IMR-90 (cell line): ENCODE measurements around the gene UBTD1. TPM values are rescaled to one million over a fixed set of nuclear protein-coding genes. Genes with fewer than 3 reads are reported as not detected.

Experiments
- ATAC-seq: fragments of 200-7000 bp; cut with Tn5 transposase; 2 replicates; pipeline ENCODE4 v1.9.1; 2020; ENCODE audit warnings: low read depth, mild to moderate bottlenecking, moderate library complexity
- BruUV-seq: library from RNA; stranded (reverse); fragments of 400-500 nt; replicated peaks from 2 replicates; lab custom pipeline; 2021; lab: Mats Ljungman, UMichigan
- CTCF ChIA-PET: fragments of 300-600 bp; formaldehyde crosslinking; extraction: SDS; loops from one replicate; lab custom pipeline; 2021; ENCODE audit warnings: antibody characterized with exemption; lab: Yijun Ruan, JAX
- POLR2A ChIA-PET: fragments of 300-600 bp; sonication (Branson Sonifier 250); formaldehyde crosslinking; loops from one replicate; lab custom pipeline; 2022; ENCODE audit warnings: antibody characterized with exemption; ENCODE audit not compliant: unreplicated experiment; lab: Charles Lee
- DNase-seq: peaks from one replicate; pipeline ENCODE4 v3.0.0; 2013
- H2AFZ ChIP-seq: replicated peaks from 2 replicates; pipeline ENCODE3; 2013; ENCODE audit warnings: low read length, mild to moderate bottlenecking; ENCODE audit not compliant: poor library complexity
- H2AK5ac ChIP-seq: 2 replicates; pipeline ENCODE4 v1.6.1; 2013; ENCODE audit warnings: low read depth, low read length, inconsistent platforms
- H2AK9ac ChIP-seq: replicated peaks from 2 replicates; pipeline ENCODE3; 2013; ENCODE audit warnings: mild to moderate bottlenecking, low read depth, low read length, moderate library complexity; ENCODE audit not compliant: poor library complexity
- H2BK120ac ChIP-seq: 2 replicates; pipeline ENCODE4 v1.6.1; 2013; ENCODE audit warnings: low read depth, low read length, inconsistent platforms
- H2BK15ac ChIP-seq: 3 replicates; pipeline ENCODE4 v1.6.1; 2013; ENCODE audit warnings: low read depth, low read length, inconsistent platforms
- H2BK20ac ChIP-seq: 2 replicates; pipeline ENCODE4 v1.6.1; 2013; ENCODE audit warnings: low read depth, mild to moderate bottlenecking, inconsistent platforms, low read length, moderate library complexity
- H2BK5ac ChIP-seq: 2 replicates; pipeline ENCODE4 v1.6.1; 2013; ENCODE audit warnings: mild to moderate bottlenecking, low read depth, low read length, inconsistent platforms; ENCODE audit not compliant: poor library complexity, severe bottlenecking
- H3K14ac ChIP-seq: replicated peaks from 2 replicates; pipeline ENCODE4 v1.6.1; 2013; ENCODE audit warnings: low read depth, low read length, inconsistent platforms
- H3K18ac ChIP-seq: 2 replicates; pipeline ENCODE4 v1.6.1; 2013; ENCODE audit warnings: low read depth, low read length, control low read depth
- H3K23ac ChIP-seq: 2 replicates; pipeline ENCODE4 v1.6.1; 2013; ENCODE audit warnings: low read depth, low read length, inconsistent platforms
- H3K27ac ChIP-seq: 2 replicates; pipeline ENCODE4 v1.5.1; 2013; ENCODE audit warnings: mild to moderate bottlenecking, control low read depth, low read length; ENCODE audit not compliant: insufficient read depth
- H3K27me3 ChIP-seq: 2 replicates; pipeline ENCODE4 v1.6.1; 2013; ENCODE audit warnings: low read length; ENCODE audit not compliant: control insufficient read depth, insufficient read depth
- H3K36me3 ChIP-seq: 2 replicates; pipeline ENCODE4 v1.6.1; 2013; ENCODE audit warnings: low read length, mixed read lengths; ENCODE audit not compliant: control insufficient read depth, insufficient read depth
- H3K4ac ChIP-seq: 2 replicates; pipeline ENCODE4 v1.6.1; 2013; ENCODE audit warnings: low read depth, low read length, inconsistent platforms
- H3K4me1 ChIP-seq: 2 replicates; pipeline ENCODE4 v1.6.1; 2013; ENCODE audit warnings: low read length, mixed read lengths; ENCODE audit not compliant: control insufficient read depth, insufficient read depth
- H3K4me2 ChIP-seq: 2 replicates; pipeline ENCODE4 v1.6.1; 2013; ENCODE audit warnings: low read depth, mild to moderate bottlenecking, control low read depth, low read length, moderate library complexity
- H3K4me3 ChIP-seq: 2 replicates; pipeline ENCODE4 v1.5.1; 2013; ENCODE audit warnings: low read depth, mild to moderate bottlenecking, control low read depth, low read length, moderate library complexity; ENCODE audit not compliant: insufficient read depth
- H3K56ac ChIP-seq: 2 replicates; pipeline ENCODE4 v1.6.1; 2013; ENCODE audit warnings: low read length, inconsistent platforms; ENCODE audit not compliant: insufficient read depth; ENCODE audit errors: extremely low read depth
- H3K79me1 ChIP-seq, 2 experiments: 2 replicates each; pipeline ENCODE4 v1.6.1; 2013; ENCODE audit warnings: low read length in 2 of 2, inconsistent platforms in 1 of 2, low read depth in 1 of 2
- H3K9ac ChIP-seq: 2 replicates; pipeline ENCODE4 v1.6.1; 2013; ENCODE audit warnings: low read depth, low read length, control low read depth
- H3K9me1 ChIP-seq: 2 replicates; pipeline ENCODE4 v1.6.1; 2013; ENCODE audit warnings: low read length, inconsistent platforms; ENCODE audit not compliant: insufficient read depth
- H3K9me3 ChIP-seq: 2 replicates; pipeline ENCODE4 v1.6.1; 2013; ENCODE audit warnings: low read length; ENCODE audit not compliant: control insufficient read depth, insufficient read depth
- H4K20me1 ChIP-seq: 2 replicates; pipeline ENCODE4 v1.6.1; 2013; ENCODE audit warnings: low read length, inconsistent platforms; ENCODE audit not compliant: insufficient read depth
- H4K5ac ChIP-seq: 2 replicates; pipeline ENCODE4 v1.6.1; 2013; ENCODE audit warnings: mild to moderate bottlenecking, low read depth, low read length, control low read depth
- H4K8ac ChIP-seq, 2 experiments: 2 replicates each; pipeline ENCODE4 v1.6.1; 2013; ENCODE audit warnings: low read depth in 2 of 2, low read length in 2 of 2, control low read depth in 1 of 2, inconsistent platforms in 1 of 2
- H4K91ac ChIP-seq: 2 replicates; pipeline ENCODE4 v1.6.1; 2013; ENCODE audit warnings: low read depth, low read length, inconsistent platforms; ENCODE audit not compliant: insufficient read depth
- CEBPB ChIP-seq: IDR thresholded peaks from 2 replicates; pipeline ENCODE4 v1.6.1; 2012; ENCODE audit warnings: low read depth, low read length, improper control_type of control experiment
- CHD1 ChIP-seq: IDR thresholded peaks from 2 replicates; pipeline ENCODE4 v1.6.1; 2012; ENCODE audit warnings: low read depth, low read length, improper control_type of control experiment
- CTCF ChIP-seq: conservative IDR thresholded peaks from 2 replicates; pipeline ENCODE4 v1.5.1; 2012; ENCODE audit warnings: mild to moderate bottlenecking, low read depth, low read length, improper control_type of control experiment
- ELK1 ChIP-seq: fragments of 150-350 bp; IDR thresholded peaks from 2 replicates; pipeline ENCODE4 v1.6.1; 2016; ENCODE audit warnings: low read depth, mild to moderate bottlenecking, low read length, moderate library complexity, borderline replicate concordance
- FOS ChIP-seq: fragments of 150-350 bp; IDR thresholded peaks from 2 replicates; pipeline ENCODE4 v1.6.1; 2016; ENCODE audit warnings: low read depth, low read length
- MAFK ChIP-seq: IDR thresholded peaks from 2 replicates; pipeline ENCODE4 v1.6.1; 2012; ENCODE audit warnings: low read depth, low read length, improper control_type of control experiment
- MAZ ChIP-seq: IDR thresholded peaks from 2 replicates; pipeline ENCODE4 v1.6.1; 2012; ENCODE audit warnings: low read depth, mild to moderate bottlenecking, low read length, improper control_type of control experiment, moderate library complexity, borderline replicate concordance
- MXI1 ChIP-seq: IDR thresholded peaks from 2 replicates; pipeline ENCODE4 v1.6.1; 2012; ENCODE audit warnings: low read depth, mild to moderate bottlenecking, low read length, moderate library complexity, borderline replicate concordance
- NFE2L2 ChIP-seq: fragments of 150-350 bp; IDR thresholded peaks from 2 replicates; pipeline ENCODE4 v1.6.1; 2016; ENCODE audit warnings: low read depth, mild to moderate bottlenecking, low read length
- POLR2A ChIP-seq: IDR thresholded peaks from 2 replicates; pipeline ENCODE4 v1.6.1; 2012; ENCODE audit warnings: mild to moderate bottlenecking, low read depth, low read length
- RAD21 ChIP-seq: IDR thresholded peaks from 2 replicates; pipeline ENCODE4 v1.6.1; 2012; ENCODE audit warnings: low read length, improper control_type of control experiment
- RCOR1 ChIP-seq: IDR thresholded peaks from 2 replicates; pipeline ENCODE4 v1.6.1; 2012; ENCODE audit warnings: mild to moderate bottlenecking, low read length, improper control_type of control experiment; ENCODE audit not compliant: insufficient replicate concordance
- RFX5 ChIP-seq: IDR thresholded peaks from 2 replicates; pipeline ENCODE4 v1.8.0; 2012; ENCODE audit warnings: low read depth, mild to moderate bottlenecking, low read length, moderate library complexity
- SMC3 ChIP-seq: fragments of 150-350 bp; IDR thresholded peaks from 2 replicates; pipeline ENCODE4 v1.6.1; 2016; ENCODE audit warnings: low read depth, mild to moderate bottlenecking, antibody characterized with exemption, low read length, moderate library complexity
- USF2 ChIP-seq: fragments of 150-350 bp; IDR thresholded peaks from 2 replicates; pipeline ENCODE4 v1.6.1; 2017; ENCODE audit warnings: mild to moderate bottlenecking, antibody characterized with exemption, low read length, low read depth
- WGBS, 2 experiments: methylation state at CpG; one replicate each; pipeline versions ENCODE4 v1.1.5 to v1.1.7; 2013; ENCODE audit warnings: missing lambda C conversion rate in 2 of 2; ENCODE audit not compliant: insufficient read length in 1 of 2; ENCODE audit errors: extremely low coverage in 2 of 2; 5-methylcytosine and 5-hydroxymethylcytosine counted together
- dilution Hi-C: fragments of 300-500 bp; cut with HindIII; formaldehyde crosslinking; loops from one replicate; pipeline ENCODE4 v1.14.3; 2018; ENCODE audit warnings: low sequenced_read_pairs; ENCODE audit not compliant: unreplicated experiment
- in situ Hi-C: fragments of 300-500 bp; cut with MboI; formaldehyde crosslinking; loops from 3 replicates; pipeline ENCODE4 v1.14.3; 2019; ENCODE audit warnings: low sequenced_read_pairs, inconsistent platforms, mixed read lengths
- intact Hi-C: fragments of 100-400 bp; cut with micrococcal nuclease; formaldehyde crosslinking; loops from 2 replicates; pipeline ENCODE4 v1.10.0; 2022
- polyA plus RNA-seq, 3 experiments: library from polyadenylated mRNA; depleted of rRNA; stranded (reverse); fragments of >200 nt; gene quantifications; 2 replicates each; pipeline ENCODE4 v1.2.3, GENCODE V29; 2012; ENCODE audit warnings: low replicate concordance in 1 of 3
- total RNA-seq: library from RNA; depleted of rRNA; stranded (reverse); fragments of >200 nt; gene quantifications from 2 replicates; pipeline ENCODE4 v1.2.3, GENCODE V29; 2012

The UBTD1 gene
- total and polyA plus RNA-seq, 2 of the 4 experiments (the other 2 are of a cell fraction), result 21.9 to 44.9 TPM

- Histone ChIP-seq H3K9ac (peak overlapping the region; percentile 40; the same call in 1 of the 2 replicates), H3K9me3 (no peaks in the 10 kb centered on the region), H2BK5ac (peak overlapping the region; percentile 95), H3K4me1 (peaks cover 39% of the 10 kb centered on the region), H4K20me1 (no peaks in the 10 kb centered on the region), H3K56ac (peak overlapping the region; percentile 73), H2BK20ac (peak overlapping the region; percentile 95), H2AK9ac (peak overlapping the region; percentile 97), H3K36me3 (no peaks in the 10 kb centered on the region), H2BK120ac (peak overlapping the region; percentile 87), H3K27ac (peak overlapping the region; percentile 92), H3K27me3 (no peaks in the 10 kb centered on the region), H4K5ac (peak overlapping the region; percentile 85), H3K4me2 (peak overlapping the region; percentile 64), H4K91ac (peak overlapping the region; percentile 91), H3K23ac (peak overlapping the region; percentile 83), H4K8ac (peak overlapping the region; percentile 83 to 94), H2AK5ac (peak overlapping the region; percentile 90), H3K4me3 (no peak overlapping the region), H2BK15ac (peak overlapping the region; percentile 53; the same call in 2 of the 3 replicates), H2AFZ (peak overlapping the region; percentile 79), H3K18ac (peak overlapping the region; percentile 90), H3K14ac (peak overlapping the region; percentile 84), H3K4ac (peak overlapping the region; percentile 95), H3K79me1 (peaks cover 27 to 84% of the 10 kb centered on the region in 2 experiments), H3K9me1 (peaks cover 20% of the 10 kb centered on the region)
- ATAC-seq (peak; percentile 67), DNase-seq (peak; percentile 98)
- ChIA-PET CTCF (interaction anchor here (1.0 kb wide), 1 partner anchor 10 kb away, joined by 4 read pairs; no protein-coding TSS in a partner anchor), POLR2A (no interaction called here)
- no TSS peak for BruUV-seq
- WGBS, 2 experiments, result 2% methylated on average over 6 of the region's 10 CpGs; no CpG with 5 or more reads in 1 of the 2 experiments
- intact Hi-C loops, result no loop called here
- in situ Hi-C loops, result no loop called here
- dilution Hi-C loops, result no loop called here
- 0 out of 2 replicates have a peak, but pooled peaks have one; percentile 15 for TF ChIP-seq POLR2A
- TF ChIP-seq RFX5, result no peak
- peak; percentile 96 for TF ChIP-seq MXI1
- no peak for TF ChIP-seq CHD1
- TF ChIP-seq USF2, result no peak
- TF ChIP-seq RCOR1, result no peak
- TF ChIP-seq CEBPB, result no peak
- no peak for TF ChIP-seq SMC3
- no peak for TF ChIP-seq MAFK
- peak; percentile 14; the same call in 1 of the 2 replicates for TF ChIP-seq RAD21
- no peak for TF ChIP-seq CTCF
- TF ChIP-seq ELK1, result no peak
- TF ChIP-seq NFE2L2, result peak; percentile 37; the same call in 1 of the 2 replicates
- TF ChIP-seq MAZ, result no peak
- TF ChIP-seq FOS, result peak; percentile 100
These were observed 44.4 kb downstream of the UBTD1 start for GRCh38 chr10:97543025-97543546.
